Common myeloid progenitor, CD34-positive (primary cell): Measurements from ENCODE around the gene STK32B.
A peak's percentile ranks its signal among the peaks of the same experiment; 100 is the strongest.
"Not testable (repeated sequence)": the region's sequence is repeated elsewhere in the genome, so short reads cannot be mapped to it uniquely, and the experiment has no call there.

Experiments used
- CTCF ChIA-PET: fragments of 350-600 bp; sonication (Branson Sonifier 250); formaldehyde crosslinking; loops from one replicate; lab custom pipeline; 2021; ENCODE audit warnings: antibody characterized with exemption; lab: Charles Lee
- POLR2A ChIA-PET: fragments of 350-600 bp; sonication (Branson Sonifier 250); formaldehyde crosslinking; loops from one replicate; lab custom pipeline; 2021; ENCODE audit warnings: antibody characterized with exemption; lab: Charles Lee
- DNase-seq, 3 donors: peaks; one replicate each; pipeline versions ENCODE4 v3.0.0 to v3.0.0-alpha.2; 2013
- H3K27ac ChIP-seq, 2 experiments: 1 replicate in 1 of 2; 2 replicates in 1 of 2; pipeline ENCODE4 v1.7.0; 2013; ENCODE audit warnings: inconsistent platforms in 2 of 2, low read length in 2 of 2, mild to moderate bottlenecking in 2 of 2, low read depth in 1 of 2, moderate library complexity in 1 of 2; ENCODE audit not compliant: severe bottlenecking in 2 of 2, insufficient read depth in 1 of 2, poor library complexity in 1 of 2
- H3K27me3 ChIP-seq, 5 experiments: replicated peaks in 2 of 5; 1 replicate in 3 of 5; 2 replicates in 2 of 5; pipeline versions ENCODE4 v1.6.1 to v1.7.0; 2013; ENCODE audit warnings: low read length in 4 of 5, mild to moderate bottlenecking in 2 of 5, moderate library complexity in 2 of 5, inconsistent platforms in 1 of 5; ENCODE audit not compliant: insufficient read depth in 5 of 5, control insufficient read depth in 4 of 5
- H3K36me3 ChIP-seq, 4 experiments: 1 replicate in 2 of 4; 2 replicates in 2 of 4; pipeline versions ENCODE4 v1.6.1 to v1.7.0; 2013; ENCODE audit warnings: low read length in 3 of 4, control low read depth in 1 of 4, mild to moderate bottlenecking in 1 of 4; ENCODE audit not compliant: control insufficient read depth in 4 of 4, insufficient read depth in 4 of 4
- H3K4me1 ChIP-seq, 4 experiments: 1 replicate in 3 of 4; 2 replicates in 1 of 4; pipeline versions ENCODE4 v1.6.1 to v1.7.1; 2013; ENCODE audit warnings: low read length in 3 of 4, mild to moderate bottlenecking in 3 of 4, control low read depth in 1 of 4, inconsistent platforms in 1 of 4, moderate library complexity in 1 of 4; ENCODE audit not compliant: control insufficient read depth in 4 of 4, insufficient read depth in 4 of 4; ENCODE audit errors: control extremely low read depth in 1 of 4
- H3K4me3 ChIP-seq, 7 experiments: 1 replicate in 4 of 7; 2 replicates in 3 of 7; pipeline versions ENCODE4 v1.5.1 to v1.7.0; 2013; ENCODE audit warnings: mild to moderate bottlenecking in 7 of 7, low read length in 6 of 7, moderate library complexity in 6 of 7, inconsistent platforms in 2 of 7, low read depth in 2 of 7, control low read depth in 1 of 7; ENCODE audit not compliant: insufficient read depth in 4 of 7, control insufficient read depth in 1 of 7; ENCODE audit errors: extremely low read depth in 1 of 7
- H3K9me3 ChIP-seq, 5 experiments: 1 replicate in 4 of 5; 2 replicates in 1 of 5; pipeline versions ENCODE4 v1.6.1 to v1.7.1; 2013; ENCODE audit warnings: low read length in 4 of 5, mild to moderate bottlenecking in 2 of 5, inconsistent platforms in 1 of 5, low read depth in 1 of 5, moderate library complexity in 1 of 5; ENCODE audit not compliant: control insufficient read depth in 4 of 5, insufficient read depth in 2 of 5; ENCODE audit errors: control extremely low read depth in 1 of 5
- WGBS: methylation state at CpG from one replicate; pipeline ENCODE4 v1.1.5; 2013; ENCODE audit not compliant: insufficient coverage; 5-methylcytosine and 5-hydroxymethylcytosine counted together

Gene STK32B

GRCh38 chr4:5052726-5053425 lies 1.6 kb downstream of the STK32B start:
- ChIA-PET POLR2A (interaction anchor here (0.7 to 0.8 kb wide), 2 partner anchors 10 to 32 kb away, joined by 3 read pairs; no protein-coding TSS in a partner anchor), CTCF (interaction anchor here (0.5 to 2.4 kb wide), 8 partner anchors 9 to 737 kb away, joined by 3 to 12 read pairs (median 4); no protein-coding TSS in a partner anchor)
- Histone ChIP-seq H3K27ac (no peak overlapping the region), H3K4me1 (peaks cover 0 to 28% (median 24%) of the 10 kb centered on the region in 4 experiments), H3K36me3 (peaks cover 0 to 2% (median 0%) of the 10 kb centered on the region in 4 experiments), H3K27me3 (no peaks in the 10 kb centered on the region), H3K4me3 (peak overlapping the region in 3 of 7 experiments; percentile 71 to 84 (median 78)), H3K9me3 (no peaks in the 10 kb centered on the region)
- peak in 2 of 3 donors; percentile 33 to 49 for DNase-seq
- 70% methylated on average over 6 of the region's 6 CpGs for WGBS

GRCh38 chr4:5054532-5054931 lies 3.3 kb downstream of the STK32B start:
- POLR2A ChIA-PET = no interaction called here
- CTCF ChIA-PET = interaction anchor here (0.8 kb wide), 1 partner anchor 60 kb away, joined by 3 read pairs; no protein-coding TSS in a partner anchor
- Histone ChIP-seq H3K4me1 (peaks cover 0 to 28% (median 24%) of the 10 kb centered on the region in 4 experiments), H3K9me3 (peaks cover 0 to 4% (median 0%) of the 10 kb centered on the region in 5 experiments), H3K27ac (no peak overlapping the region), H3K27me3 (no peaks in the 10 kb centered on the region), H3K4me3 (no peak overlapping the region), H3K36me3 (peaks cover 0 to 3% (median under 1%) of the 10 kb centered on the region in 4 experiments)
- 97% methylated on average over 5 of the region's 5 CpGs for WGBS
- DNase-seq = no peak

GRCh38 chr4:5055411-5055810 lies 4.1 kb downstream of the STK32B start:
- no peak overlapping the region for H3K27ac ChIP-seq
- H3K4me3 ChIP-seq = no peak overlapping the region
- 93% methylated on average over 5 of the region's 5 CpGs for WGBS
- CTCF ChIA-PET = no interaction called here
- no peak for DNase-seq
- no peaks in the 10 kb centered on the region for H3K27me3 ChIP-seq
- peaks cover 0 to 9% (median 0%) of the 10 kb centered on the region in 5 experiments for H3K9me3 ChIP-seq
- peaks cover 0 to 3% (median under 1%) of the 10 kb centered on the region in 4 experiments for H3K36me3 ChIP-seq
- peaks cover 0 to 26% (median 22%) of the 10 kb centered on the region in 4 experiments for H3K4me1 ChIP-seq
- POLR2A ChIA-PET = no interaction called here

GRCh38 chr4:5066101-5066500 lies 14.8 kb downstream of the STK32B start:
- peaks cover 0 to 16% (median 3%) of the 10 kb centered on the region in 5 experiments for H3K9me3 ChIP-seq
- ChIA-PET CTCF (interaction anchor here (0.5 kb wide), 1 partner anchor 78 kb away, joined by 3 read pairs; no protein-coding TSS in a partner anchor), POLR2A (no interaction called here)
- no peak overlapping the region for H3K27ac ChIP-seq
- H3K4me1 ChIP-seq = no peaks in the 10 kb centered on the region
- 92% methylated on average over 1 of the region's 3 CpGs for WGBS
- no peak for DNase-seq
- H3K4me3 ChIP-seq = no peak overlapping the region
- H3K27me3 ChIP-seq = no peaks in the 10 kb centered on the region
- H3K36me3 ChIP-seq = peaks cover 0 to 8% (median 0%) of the 10 kb centered on the region in 4 experiments

DNA sequence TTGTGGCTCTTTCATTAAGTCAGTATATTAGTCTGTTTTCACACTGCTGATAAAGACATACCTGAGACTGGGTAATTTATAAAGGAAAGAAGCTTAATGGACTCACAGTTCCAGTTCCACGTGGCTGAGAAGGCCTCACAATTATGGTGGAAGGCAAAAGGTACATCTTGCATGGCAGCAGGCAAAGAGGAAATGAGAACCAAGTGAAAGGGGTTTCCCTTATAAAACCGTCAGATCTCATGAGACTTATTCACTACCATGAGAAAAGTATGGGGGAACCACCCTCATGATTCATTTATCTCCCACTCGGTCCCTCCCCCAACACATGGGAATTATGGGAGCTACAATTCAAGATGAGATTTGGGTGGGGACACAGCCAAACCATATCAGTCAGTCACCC lies 15.7 kb downstream of the STK32B start:
- H3K4me3 ChIP-seq, H3K27me3 ChIP-seq, H3K27ac ChIP-seq, H3K4me1 ChIP-seq, DNase-seq, H3K36me3 ChIP-seq, POLR2A ChIA-PET, CTCF ChIA-PET: not testable (repeated sequence)
- 83% methylated on average over 2 of the region's 3 CpGs for WGBS
- H3K9me3 ChIP-seq = peaks cover 0 to 16% (median 3%) of the 10 kb centered on the region in 5 experiments

DNA sequence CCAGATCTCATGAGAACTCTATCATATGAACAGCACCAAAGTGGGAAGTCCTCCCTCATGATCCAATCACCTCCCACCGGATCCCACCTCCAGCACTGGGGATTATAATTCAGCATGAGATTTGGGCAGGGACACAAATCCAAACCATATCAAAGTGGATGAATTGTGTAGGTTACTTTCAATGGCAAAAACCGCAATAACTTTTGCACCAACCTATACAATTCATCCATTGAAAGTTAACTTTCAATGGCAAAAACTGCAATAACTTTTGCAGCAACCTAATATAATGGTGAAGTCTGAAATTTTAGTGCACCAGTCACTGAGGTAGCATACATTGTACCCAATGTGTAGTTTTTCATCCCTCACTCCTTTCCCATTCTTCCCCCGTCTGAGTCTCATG lies 16.6 kb downstream of the STK32B start:
- WGBS = 86% methylated on average over 1 of the region's 3 CpGs
- ChIA-PET POLR2A (no interaction called here), CTCF (interaction anchor here (1.2 kb wide), 1 partner anchor 74 kb away, joined by 3 read pairs; no protein-coding TSS in a partner anchor)
- Histone ChIP-seq H3K27ac (no peak overlapping the region), H3K4me1 (no peaks in the 10 kb centered on the region), H3K4me3 (no peak overlapping the region), H3K9me3 (peaks cover 3 to 18% (median 3%) of the 10 kb centered on the region in 5 experiments), H3K36me3 (peaks cover 0 to 8% (median 0%) of the 10 kb centered on the region in 4 experiments), H3K27me3 (no peaks in the 10 kb centered on the region)
- DNase-seq = no peak

DNA sequence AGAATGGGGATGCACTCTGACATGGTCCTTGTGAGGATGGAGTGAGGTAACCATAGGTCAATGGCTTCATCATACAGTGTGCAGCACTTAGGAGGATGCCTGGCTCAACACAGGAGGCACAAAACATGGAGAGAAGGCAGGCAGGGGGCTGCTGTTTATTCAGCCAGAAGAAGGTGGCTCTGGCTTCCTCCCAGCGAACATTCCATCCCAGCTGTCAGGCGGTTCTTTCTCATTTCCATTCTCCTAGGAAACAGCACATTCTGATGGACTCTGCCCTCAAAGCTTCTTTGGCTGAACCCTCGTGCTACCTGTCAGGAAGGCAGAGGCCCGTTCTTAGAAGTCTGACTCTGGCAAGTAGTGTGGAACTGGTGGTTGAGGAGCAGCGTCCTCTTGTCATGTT lies 18.6 kb downstream of the STK32B start:
- DNase-seq = no peak
- POLR2A ChIA-PET = no interaction called here
- H3K9me3 ChIP-seq = peaks cover 3 to 18% (median 5%) of the 10 kb centered on the region in 5 experiments
- H3K27me3 ChIP-seq = no peaks in the 10 kb centered on the region
- no peak overlapping the region for H3K4me3 ChIP-seq
- peaks cover 0 to 8% (median 0%) of the 10 kb centered on the region in 4 experiments for H3K36me3 ChIP-seq
- no peak overlapping the region for H3K27ac ChIP-seq
- CTCF ChIA-PET = no interaction called here
- no peaks in the 10 kb centered on the region for H3K4me1 ChIP-seq
- 96% methylated on average over 5 of the region's 5 CpGs for WGBS
